Spleen (tissue), 13 donors: Measurements from ENCODE around the gene CDX1. TPM values are rescaled to one million over a fixed set of nuclear protein-coding genes. Genes with fewer than 3 reads are reported as not detected.

Experiments
- DNase-seq: peaks from one replicate; pipeline ENCODE4 v3.0.0-alpha.2; 2020
- H3K27ac ChIP-seq, 8 donors: fragments of 200-600 bp; sonication (generic) in 7 of 8; 1 replicate in 4 of 8; 2 replicates in 4 of 8; pipeline versions ENCODE4 v1.5.0 to v1.8.0; 2016 to 2021; ENCODE audit warnings: inconsistent platforms in 4 of 8, mild to moderate bottlenecking in 4 of 8, moderate library complexity in 1 of 8
- H3K27me3 ChIP-seq, 7 donors: fragments of 200-600 bp; sonication (generic) in 6 of 7; replicated peaks in 1 of 7; 1 replicate in 4 of 7; 2 replicates in 3 of 7; pipeline versions ENCODE4 v1.5.0 to v1.8.0; 2016 to 2021; ENCODE audit warnings: inconsistent platforms in 3 of 7, mild to moderate bottlenecking in 1 of 7
- H3K36me3 ChIP-seq, 6 donors: fragments of 200-600 bp; sonication (generic) in 5 of 6; 1 replicate in 4 of 6; 2 replicates in 2 of 6; pipeline versions ENCODE4 v1.5.0 to v1.8.0; 2016 to 2021; ENCODE audit warnings: inconsistent platforms in 2 of 6
- H3K4me1 ChIP-seq, 6 donors: fragments of 200-600 bp; sonication (generic) in 5 of 6; 1 replicate in 3 of 6; 2 replicates in 3 of 6; pipeline versions ENCODE4 v1.5.0 to v1.8.0; 2016 to 2021; ENCODE audit warnings: inconsistent platforms in 3 of 6
- H3K4me3 ChIP-seq, 8 donors: fragments of 200-600 bp; sonication (generic) in 7 of 8; 1 replicate in 4 of 8; 2 replicates in 4 of 8; pipeline versions ENCODE4 v1.5.0 to v1.8.0; 2016 to 2021; ENCODE audit warnings: inconsistent platforms in 4 of 8, mild to moderate bottlenecking in 4 of 8, moderate library complexity in 2 of 8
- H3K9me3 ChIP-seq, 8 donors: fragments of 200-600 bp; sonication (generic) in 7 of 8; 1 replicate in 4 of 8; 2 replicates in 4 of 8; pipeline versions ENCODE4 v1.5.0 to v1.8.0; 2016 to 2021; ENCODE audit warnings: inconsistent platforms in 4 of 8
- POLR2A ChIP-seq, 3 donors: fragments of 450-650 bp; IDR thresholded peaks; one replicate each; pipeline ENCODE4 v1.5.1; 2017; ENCODE audit warnings: antibody characterized with exemption in 3 of 3, mild to moderate bottlenecking in 1 of 3
- POLR2AphosphoS5 ChIP-seq, 3 donors: sonication (generic); formaldehyde crosslinking; IDR thresholded peaks; one replicate each; pipeline ENCODE4 v1.5.1; 2017; ENCODE audit warnings: antibody characterized with exemption in 3 of 3
- WGBS, 5 donors: extraction: QIAGEN DNeasy Blood & Tissue Kit in 3 of 5; methylation state at CpG; one replicate each; pipeline versions ENCODE4 v1.1.5 to v1.1.7; 2013 to 2018; 5-methylcytosine and 5-hydroxymethylcytosine counted together
- intact Hi-C: fragments of 100-400 bp; cut with DNase I; formaldehyde crosslinking; loops from one replicate; pipeline ENCODE4 v1.15.0; 2023; ENCODE audit warnings: low total_unique reads
- long read RNA-seq, 2 donors: transcript quantifications; one replicate each; lab custom pipeline, GENCODE V29; 2026
- polyA plus RNA-seq, 3 donors: library from polyadenylated mRNA; stranded (reverse); fragments of 200-250 nt; gene quantifications; one replicate each; pipeline ENCODE4 v1.2.1, GENCODE V29; 2013
- total RNA-seq, 7 donors: library from RNA; depleted of rRNA in 3 of 7; stranded (reverse); fragments of >200 nt in 3 of 7; fragmentation: NEBNext Ultra II Directional in 4 of 7; extraction: Animal tissue kit (Norgen Biotek cat#: 25700) in 4 of 7; gene quantifications; one replicate each; pipeline versions ENCODE4 v1.1.0 to v1.2.1, GENCODE V29; 2016 to 2021
- TF ChIP-seq, protein P1 (sequence below), 11 experiments: fragments of 200-600 bp in 7 of 11; fragments of 450-650 bp in 4 of 11; sonication (generic) in 4 of 11; IDR thresholded peaks in 8 of 11; conservative IDR thresholded peaks in 3 of 11; 1 replicate in 7 of 11; 2 replicates in 4 of 11; pipeline versions ENCODE4 v1.4.0 to v1.8.0; 2016 to 2021; ENCODE audit warnings: antibody characterized with exemption in 11 of 11, inconsistent platforms in 4 of 11, mild to moderate bottlenecking in 1 of 11
- donor health status: healthy with polysubstance abuse.
- donor health status: DM: no; HTN: no; CAD: no; lungs with moderate emphysema.
- donor health status: DM: no; HTN: no; CAD: no.
- donor health status: Bipolar disorder and iron deficiency.
- donor health status: healthy.
- donor health status: DM: no; HTN: no; CAD: no.
- donor health status: DM: yes; HTN: yes; CAD: no.

The CDX1 gene
- total RNA-seq (under 1 TPM in 2 of 7 donors, not detected in 5; 0.25 to 0.47 TPM), polyA plus RNA-seq (1 to 10 TPM in 1 of 3 donors, under 1 TPM in 2; 0.26 to 1.3 (median 0.41) TPM)
- long read RNA-seq, donor 1 = 0 reads
- long read RNA-seq, donor 2 = 0 reads

DNA sequence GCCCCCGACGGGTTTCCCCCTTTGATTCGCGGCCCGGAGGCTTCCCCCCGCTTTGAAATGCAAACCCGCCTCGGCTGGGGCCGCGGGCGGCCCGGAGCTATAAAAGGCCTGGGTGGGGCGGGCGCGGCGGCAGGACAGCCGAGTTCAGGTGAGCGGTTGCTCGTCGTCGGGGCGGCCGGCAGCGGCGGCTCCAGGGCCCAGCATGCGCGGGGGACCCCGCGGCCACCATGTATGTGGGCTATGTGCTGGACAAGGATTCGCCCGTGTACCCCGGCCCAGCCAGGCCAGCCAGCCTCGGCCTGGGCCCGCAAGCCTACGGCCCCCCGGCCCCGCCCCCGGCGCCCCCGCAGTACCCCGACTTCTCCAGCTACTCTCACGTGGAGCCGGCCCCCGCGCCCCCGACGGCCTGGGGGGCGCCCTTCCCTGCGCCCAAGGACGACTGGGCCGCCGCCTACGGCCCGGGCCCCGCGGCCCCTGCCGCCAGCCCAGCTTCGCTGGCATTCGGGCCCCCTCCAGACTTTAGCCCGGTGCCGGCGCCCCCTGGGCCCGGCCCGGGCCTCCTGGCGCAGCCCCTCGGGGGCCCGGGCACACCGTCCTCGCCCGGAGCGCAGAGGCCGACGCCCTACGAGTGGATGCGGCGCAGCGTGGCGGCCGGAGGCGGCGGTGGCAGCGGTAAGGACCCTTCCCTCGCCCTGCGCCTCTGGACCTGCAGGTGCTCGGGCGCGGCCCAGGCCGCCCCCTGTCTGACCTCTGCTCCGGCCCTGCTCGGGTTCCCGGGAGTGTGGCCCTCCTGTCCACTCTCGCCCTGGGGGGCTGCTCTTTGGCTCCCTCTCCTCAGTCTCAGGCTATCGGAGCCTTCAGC, at the start of gene CDX1:
TSS of gene CDX1 (plus strand) at position 129 of the 862 bp plus-strand sequence. CDS start at position 228, 99 bp downstream.
- no peak for DNase-seq

DNA sequence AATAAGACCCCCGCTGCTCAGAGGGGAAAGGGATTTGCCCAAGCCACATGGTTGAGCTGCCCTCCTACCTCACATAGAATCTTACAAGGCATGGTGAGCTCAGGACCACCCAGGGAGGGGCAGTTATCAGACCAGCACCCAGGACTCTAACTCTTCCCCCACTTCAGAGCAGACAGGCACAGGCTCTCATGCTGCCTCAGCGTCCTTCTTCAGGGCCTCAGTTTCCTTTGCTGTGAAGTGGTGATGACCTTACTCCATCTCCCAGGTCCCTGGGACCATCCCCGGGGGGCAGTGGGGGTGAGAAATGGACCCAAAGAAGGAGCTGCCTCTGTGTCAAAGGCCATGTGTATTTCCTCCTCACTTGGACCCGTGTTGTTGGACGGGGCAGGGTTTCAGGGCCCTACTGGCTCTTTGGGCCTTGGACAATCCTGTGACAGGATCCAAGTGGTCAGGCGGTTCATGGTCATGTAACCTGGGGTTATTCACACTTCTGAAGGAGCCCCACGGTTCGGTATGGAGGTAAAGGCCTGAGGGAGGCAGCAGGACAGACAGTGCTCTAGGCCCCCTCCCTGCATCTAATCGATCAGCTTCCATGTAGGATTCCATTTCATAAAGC, 48.5 kb upstream of the CDX1 start:
- 81 to 92% (median 87%) methylated on average over 9 of the region's 9 CpGs for WGBS, 5 donors
- Histone ChIP-seq H3K27me3 (no peaks in the 10 kb centered on the region), H3K27ac (no peak overlapping the region), H3K4me1 (peaks cover 0 to 18% (median 7%) of the 10 kb centered on the region in 6 donors), H3K4me3 (no peak overlapping the region), H3K36me3 (peaks cover 0 to 88% (median 0%) of the 10 kb centered on the region in 6 donors), H3K9me3 (no peaks in the 10 kb centered on the region)
- no peak for TF ChIP-seq POLR2AphosphoS5 (IDR thresholded peaks at IDR 0.05)
- no peak for TF ChIP-seq POLR2A (IDR thresholded peaks at IDR 0.05)
- TF ChIP-seq, protein P1, sequence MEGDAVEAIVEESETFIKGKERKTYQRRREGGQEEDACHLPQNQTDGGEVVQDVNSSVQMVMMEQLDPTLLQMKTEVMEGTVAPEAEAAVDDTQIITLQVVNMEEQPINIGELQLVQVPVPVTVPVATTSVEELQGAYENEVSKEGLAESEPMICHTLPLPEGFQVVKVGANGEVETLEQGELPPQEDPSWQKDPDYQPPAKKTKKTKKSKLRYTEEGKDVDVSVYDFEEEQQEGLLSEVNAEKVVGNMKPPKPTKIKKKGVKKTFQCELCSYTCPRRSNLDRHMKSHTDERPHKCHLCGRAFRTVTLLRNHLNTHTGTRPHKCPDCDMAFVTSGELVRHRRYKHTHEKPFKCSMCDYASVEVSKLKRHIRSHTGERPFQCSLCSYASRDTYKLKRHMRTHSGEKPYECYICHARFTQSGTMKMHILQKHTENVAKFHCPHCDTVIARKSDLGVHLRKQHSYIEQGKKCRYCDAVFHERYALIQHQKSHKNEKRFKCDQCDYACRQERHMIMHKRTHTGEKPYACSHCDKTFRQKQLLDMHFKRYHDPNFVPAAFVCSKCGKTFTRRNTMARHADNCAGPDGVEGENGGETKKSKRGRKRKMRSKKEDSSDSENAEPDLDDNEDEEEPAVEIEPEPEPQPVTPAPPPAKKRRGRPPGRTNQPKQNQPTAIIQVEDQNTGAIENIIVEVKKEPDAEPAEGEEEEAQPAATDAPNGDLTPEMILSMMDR (IDR thresholded peaks at IDR 0.05 in 8 of 11, conservative IDR thresholded peaks at IDR 0.05 in 3 of 11) = no peak
- intact Hi-C loops = no loop called here
- DNase-seq = no peak

More for the DNA sequence above, at the start of gene CDX1:
- no peak within 1 kb of the TSS for H3K27ac ChIP-seq
- intact Hi-C loops = no loop called here
- H3K27me3 ChIP-seq = peaks cover 5 to 61% (median 29%) of the 10 kb centered on the region in 7 donors
- no peaks in the 10 kb centered on the region for H3K9me3 ChIP-seq
- H3K36me3 ChIP-seq = no peaks in the 10 kb centered on the region
- TF ChIP-seq POLR2AphosphoS5 (IDR thresholded peaks at IDR 0.05) (no peak), POLR2A (IDR thresholded peaks at IDR 0.05) (no peak)
- TF ChIP-seq, protein P1 (IDR thresholded peaks at IDR 0.05 in 8 of 11, conservative IDR thresholded peaks at IDR 0.05 in 3 of 11) = no peak
- peaks cover 0 to 31% (median 7%) of the 10 kb centered on the region in 6 donors for H3K4me1 ChIP-seq
- WGBS, 5 donors = 32 to 54% (median 34%) methylated on average over 36 to 93 of the region's 93 CpGs
- H3K4me3 ChIP-seq = no peak within 1 kb of the TSS

DNA sequence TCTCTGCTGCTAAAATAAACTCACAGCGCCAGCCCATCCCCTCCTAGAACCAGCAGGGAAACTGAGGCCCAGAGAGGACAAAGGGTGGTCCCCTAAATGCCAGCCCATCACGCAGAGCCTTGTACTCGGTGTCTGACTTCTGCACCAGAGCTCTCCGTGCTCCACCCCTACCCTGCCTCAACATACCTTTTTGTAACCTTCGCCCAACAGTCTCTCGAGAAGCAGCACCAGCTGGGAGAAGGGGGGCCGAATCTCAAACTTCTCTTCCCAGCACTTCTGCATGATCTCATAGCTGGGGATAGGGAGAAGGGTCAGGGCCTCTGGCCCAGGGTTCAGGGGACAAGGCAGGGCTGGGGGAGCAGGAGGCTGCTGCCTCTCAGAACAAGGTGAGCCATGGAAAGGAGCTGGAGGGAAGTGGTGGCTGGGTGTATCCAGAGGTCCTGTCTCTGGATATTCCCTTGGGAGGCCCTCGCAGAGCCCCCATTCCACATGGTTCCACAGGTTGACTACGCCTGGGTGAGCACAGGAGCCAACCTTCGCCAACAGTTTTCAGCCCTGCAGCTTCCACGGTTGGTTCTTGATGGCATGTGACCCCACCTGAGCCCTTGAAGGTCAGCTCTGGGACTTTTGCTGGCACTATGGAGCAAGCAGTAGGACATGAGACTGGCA, 47.9 kb upstream of the CDX1 start:
- 81 to 88% (median 84%) methylated on average over 9 to 11 of the region's 11 CpGs for WGBS, 5 donors

More for the DNA sequence above, 47.9 kb upstream of the CDX1 start:
- H3K27me3 ChIP-seq = no peaks in the 10 kb centered on the region
- intact Hi-C loops = no loop called here
- peaks cover 0 to 92% (median 0%) of the 10 kb centered on the region in 6 donors for H3K36me3 ChIP-seq
- H3K9me3 ChIP-seq = no peaks in the 10 kb centered on the region
- peaks cover 0 to 17% (median 5%) of the 10 kb centered on the region in 6 donors for H3K4me1 ChIP-seq
- H3K27ac ChIP-seq = no peak overlapping the region
- DNase-seq = no peak
- H3K4me3 ChIP-seq = no peak overlapping the region
- TF ChIP-seq POLR2A (IDR thresholded peaks at IDR 0.05) = no peak
- TF ChIP-seq, protein P1 (IDR thresholded peaks at IDR 0.05 in 8 of 11, conservative IDR thresholded peaks at IDR 0.05 in 3 of 11) = no peak
- TF ChIP-seq POLR2AphosphoS5 (IDR thresholded peaks at IDR 0.05) = no peak
